Activated CD4-positive, alpha-beta T cell treated with anti-CD3 and anti-CD28 coated beads, Interleukin-2, amount 50 U/mL, for 1 hour (primary cell): ENCODE results near the gene MYOM3.
"Not testable (repeated sequence)": the region's sequence is repeated elsewhere in the genome, so short reads cannot be mapped to it uniquely, and the experiment has no call there.

Experiments used
- DNase-seq: peaks from one replicate; pipeline ENCODE4 v3.0.0-alpha.2; 2020

Gene MYOM3

DNA sequence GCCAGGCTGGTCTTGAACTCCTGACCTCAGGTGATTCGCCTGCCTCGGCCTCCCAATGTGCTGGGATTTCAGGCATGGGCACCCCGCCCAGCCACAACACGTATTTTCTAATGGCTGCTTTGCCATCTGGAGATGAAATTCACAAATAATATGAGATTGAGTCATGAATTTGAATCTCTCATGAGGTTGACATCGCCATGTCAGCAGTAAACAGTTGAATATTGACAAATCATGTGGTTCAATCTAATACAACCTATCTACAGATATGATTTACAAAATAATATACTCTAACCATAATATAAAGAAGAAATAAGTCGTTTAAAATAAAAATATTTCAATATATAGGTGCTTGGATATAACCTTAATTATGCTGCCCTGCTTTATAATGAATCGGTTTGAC lies 42.1 kb downstream of the MYOM3 start:
- DNase-seq, result no peak

- DNase-seq, result no peak
Observed at GRCh38 chr1:24067978-24068377, 44.0 kb downstream of the MYOM3 start.

GRCh38 chr1:24065304-24065703 lies 46.6 kb downstream of the MYOM3 start:
- no peak for DNase-seq

DNA sequence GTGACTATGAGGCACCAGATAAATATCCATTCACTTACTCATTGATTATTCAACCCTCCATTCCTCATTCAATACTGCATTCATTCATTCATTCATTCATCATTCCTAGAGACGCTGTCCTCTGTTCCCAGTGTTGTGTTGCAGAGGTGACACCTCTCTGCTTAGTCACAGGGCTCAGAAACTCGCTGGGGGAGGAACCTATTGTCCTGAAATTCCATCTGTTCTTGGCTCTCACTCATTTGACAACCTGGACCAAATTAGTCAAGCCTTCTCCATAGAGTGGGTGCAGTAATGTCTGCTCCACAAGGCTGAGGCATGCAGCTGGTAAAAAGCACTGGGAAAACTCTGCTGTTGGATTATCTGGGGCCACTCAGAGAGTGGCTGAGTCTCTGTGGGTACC lies 49.7 kb downstream of the MYOM3 start:
- DNase-seq, result no peak

- no peak for DNase-seq
Observed at GRCh38 chr1:24060482-24060881, 51.5 kb downstream of the MYOM3 start.

- no peak for DNase-seq
Observed at GRCh38 chr1:24058671-24059455, 53.1 kb downstream of the MYOM3 start.

- DNase-seq, result no peak
Observed at GRCh38 chr1:24057171-24057570, 54.8 kb downstream of the MYOM3 start.

- DNase-seq, result no peak
Observed at GRCh38 chr1:24055681-24056080, 56.3 kb downstream of the MYOM3 start.

DNA sequence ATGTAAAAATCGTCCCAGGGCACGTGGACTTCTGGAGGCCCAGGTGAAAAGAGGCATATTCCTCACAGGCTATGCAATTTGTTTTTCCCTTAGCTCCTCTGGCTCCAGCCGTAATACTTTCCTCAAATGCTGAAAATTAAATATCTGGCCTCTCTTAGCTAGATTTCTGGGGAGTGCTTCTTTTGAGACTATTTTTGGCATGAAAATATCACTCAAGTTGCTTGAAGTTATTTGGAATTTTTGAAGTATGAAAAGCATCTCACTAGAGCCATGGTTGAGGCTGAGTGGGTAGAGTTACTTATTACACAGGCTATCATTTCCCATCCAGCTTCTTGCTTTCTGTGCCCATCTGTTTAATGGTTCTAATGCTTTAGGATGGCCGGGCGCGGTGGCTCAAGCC lies 59.7 kb downstream of the MYOM3 start:
- no peak for DNase-seq

DNA sequence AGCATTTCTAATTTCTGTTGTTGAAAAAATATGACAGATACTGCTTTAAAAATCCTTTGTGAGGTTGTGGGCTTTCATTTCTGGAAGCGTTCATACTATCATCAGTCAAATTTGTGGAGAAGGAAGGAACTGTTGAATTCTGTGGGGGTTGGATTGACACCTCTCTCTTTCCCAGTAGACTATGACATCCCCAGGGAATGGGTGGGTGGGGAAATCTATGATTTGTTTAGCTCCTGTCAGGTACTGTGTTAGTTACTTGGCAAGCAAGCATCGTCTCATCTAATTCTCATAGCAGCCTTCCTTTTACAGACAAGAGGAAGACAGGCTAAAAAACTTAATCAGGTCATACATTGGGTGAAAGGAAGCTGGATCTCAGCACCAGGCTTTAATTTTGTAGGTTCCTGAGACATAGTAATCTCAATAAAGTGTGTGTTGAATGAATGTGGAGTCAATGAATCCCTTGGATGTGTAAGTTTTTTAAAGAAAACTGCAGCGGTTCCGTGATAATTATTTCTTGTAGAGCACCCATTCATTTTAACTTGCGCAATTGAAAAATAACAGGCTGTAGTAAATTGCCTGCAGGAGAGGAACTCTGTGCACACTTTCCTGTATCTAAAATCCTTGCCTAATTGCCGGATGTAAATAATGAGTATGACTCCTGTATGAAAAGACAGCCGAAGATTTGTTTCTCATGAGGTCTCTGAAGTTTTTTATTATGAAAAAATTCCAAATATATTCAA lies 60.6 kb downstream of the MYOM3 start:
- no peak for DNase-seq

DNA sequence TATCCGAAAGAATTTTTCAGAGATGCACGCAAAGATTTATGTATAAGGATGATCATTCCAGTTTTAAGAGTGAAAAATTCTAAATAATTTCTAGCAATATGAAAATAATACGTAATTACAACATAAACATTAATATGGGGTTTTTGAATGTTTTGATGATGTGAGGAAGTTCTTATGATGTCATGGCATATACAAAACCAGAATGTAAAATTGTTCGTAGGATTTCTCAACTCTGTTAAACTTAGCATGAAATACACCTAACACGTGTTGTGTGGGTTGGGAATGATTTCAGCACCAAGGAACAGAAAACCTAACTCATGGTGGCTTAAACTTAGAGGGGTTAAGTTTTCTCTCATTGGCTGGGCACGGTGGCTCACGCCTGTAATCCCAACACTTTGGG lies 62.2 kb downstream of the MYOM3 start:
- no peak for DNase-seq

DNA sequence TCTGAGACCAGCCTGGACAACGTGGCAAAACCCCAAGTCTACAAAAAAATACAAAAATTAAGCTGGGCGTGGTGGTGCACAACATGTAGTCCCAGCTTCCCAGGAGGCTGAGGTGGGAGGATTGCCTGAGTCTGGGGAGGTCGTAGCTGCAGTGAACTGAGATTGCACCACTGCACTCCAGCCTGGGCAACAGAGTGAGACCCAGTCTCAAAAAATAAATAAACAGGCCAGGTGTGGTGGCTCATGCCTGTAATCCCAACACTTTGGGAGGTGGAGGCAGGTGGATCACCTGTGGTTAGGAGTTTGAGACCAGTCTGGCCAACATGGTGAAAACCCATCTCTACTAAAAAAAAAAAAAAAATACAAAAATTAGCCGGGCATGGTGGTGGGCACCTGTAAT lies 63.0 kb downstream of the MYOM3 start:
- not testable (repeated sequence) for DNase-seq

GRCh38 chr1:24048205-24048869 lies 63.6 kb downstream of the MYOM3 start:
- no peak for DNase-seq

DNA sequence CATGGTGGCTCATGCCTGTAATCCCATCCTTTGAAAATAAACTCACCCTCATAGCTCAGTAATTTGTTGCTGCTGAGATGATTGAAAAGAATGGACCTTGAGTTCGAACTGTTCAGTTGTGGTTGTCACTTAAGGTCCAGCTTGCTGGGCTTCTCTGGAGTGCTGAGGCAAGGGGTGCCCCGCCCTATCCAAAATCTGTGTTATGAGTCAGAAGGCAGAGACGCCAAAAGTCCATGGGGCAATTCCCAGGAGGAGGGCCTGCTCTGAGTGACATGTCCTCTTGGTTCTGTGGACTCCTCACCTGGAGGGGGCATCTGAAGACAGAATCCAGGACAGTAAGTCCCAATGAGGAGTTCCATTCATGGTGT lies 64.8 kb downstream of the MYOM3 start:
- DNase-seq, result no peak

DNA sequence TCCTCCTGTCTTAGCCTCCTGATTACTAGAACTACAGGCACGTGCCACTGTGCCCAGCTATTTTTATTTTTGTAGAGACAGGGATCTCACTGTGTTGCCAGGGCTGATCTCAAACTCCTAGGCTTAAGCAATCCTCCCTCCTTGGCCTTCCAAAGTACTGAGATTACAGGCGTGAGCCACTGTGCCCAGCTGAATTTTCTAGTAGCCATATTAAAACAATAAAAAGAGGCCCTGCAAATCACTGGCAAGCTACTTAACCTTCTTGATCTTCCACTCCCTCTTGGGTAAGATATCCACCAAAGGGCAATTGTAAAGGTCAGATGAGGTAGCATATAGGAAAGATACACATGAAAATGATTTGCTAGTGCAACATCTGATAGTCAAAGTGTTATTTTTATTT lies 66.2 kb downstream of the MYOM3 start:
- no peak for DNase-seq

- DNase-seq, result not testable (repeated sequence)
Observed at GRCh38 chr1:24044672-24045071, 67.3 kb downstream of the MYOM3 start.

DNA sequence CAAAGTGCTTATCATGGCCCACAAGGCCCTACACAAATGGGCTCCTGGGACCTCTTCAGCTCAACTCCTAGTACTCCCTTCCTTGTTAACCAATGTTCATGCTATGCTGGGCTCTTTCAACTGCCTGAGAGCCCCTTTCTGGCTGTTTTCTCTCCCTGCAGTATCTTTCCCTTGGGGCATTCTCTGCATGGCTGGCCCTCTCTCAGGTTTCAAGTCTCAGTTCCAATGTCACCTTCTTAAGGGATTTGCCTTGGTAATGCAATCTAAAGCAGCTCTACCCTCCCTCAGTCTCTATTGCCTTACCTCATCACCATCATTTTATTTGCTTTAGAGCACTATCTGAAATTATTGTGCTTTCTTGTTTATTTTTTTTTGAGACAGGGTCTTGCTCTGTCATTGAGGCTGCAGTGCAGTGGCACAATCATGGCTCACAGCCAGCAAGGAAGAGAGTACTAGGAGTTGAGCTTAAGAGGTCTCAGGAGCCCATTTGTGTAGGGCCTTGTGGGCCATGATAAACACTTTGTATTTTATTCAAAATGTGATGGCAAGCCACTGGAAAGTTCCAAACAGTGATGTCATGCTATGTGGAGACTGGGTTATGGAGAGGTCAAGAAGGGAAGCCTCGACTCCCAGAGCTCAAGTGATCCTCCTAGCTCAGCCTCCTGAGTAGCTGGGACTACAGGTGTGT lies 68.4 kb downstream of the MYOM3 start:
- no peak for DNase-seq

DNA sequence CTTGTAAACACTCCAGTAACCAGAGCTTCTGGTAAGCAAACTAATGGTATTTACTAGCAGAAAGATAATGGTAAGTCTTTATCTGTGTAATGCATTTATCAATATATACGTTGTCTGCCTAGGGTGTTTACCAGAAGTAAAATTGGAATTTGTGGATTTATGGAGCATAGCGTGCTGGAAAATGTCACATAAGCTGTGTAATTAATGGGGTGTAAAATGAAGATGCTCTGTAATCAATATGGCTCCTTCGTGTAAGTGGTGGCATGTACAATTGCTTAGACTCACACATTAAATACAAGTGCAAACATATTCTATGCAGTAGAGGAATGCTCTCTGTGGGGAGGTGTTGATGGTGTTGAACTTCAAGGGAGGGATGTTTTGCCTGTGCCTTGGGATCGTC lies 69.6 kb downstream of the MYOM3 start:
- no peak for DNase-seq

DNA sequence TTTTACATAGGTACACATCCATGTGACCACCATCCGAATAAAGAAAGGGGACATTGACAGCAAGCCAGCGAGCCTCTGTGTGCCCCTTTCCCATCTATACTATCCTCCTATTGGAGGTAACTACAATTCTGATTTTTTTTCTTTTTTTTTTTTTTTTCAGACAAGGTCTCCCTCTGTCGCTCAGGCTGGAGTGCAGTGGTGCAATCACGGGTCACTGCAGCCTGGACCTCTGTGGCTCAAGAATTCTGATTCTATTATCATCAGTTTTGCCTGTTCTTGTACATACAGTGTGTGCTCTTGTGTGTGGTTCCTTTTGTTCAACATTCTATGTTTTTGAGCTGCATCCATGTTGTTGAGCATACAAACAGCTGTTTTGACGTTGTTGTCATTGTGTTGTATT lies 75.8 kb downstream of the MYOM3 start:
- DNase-seq, result no peak

DNA sequence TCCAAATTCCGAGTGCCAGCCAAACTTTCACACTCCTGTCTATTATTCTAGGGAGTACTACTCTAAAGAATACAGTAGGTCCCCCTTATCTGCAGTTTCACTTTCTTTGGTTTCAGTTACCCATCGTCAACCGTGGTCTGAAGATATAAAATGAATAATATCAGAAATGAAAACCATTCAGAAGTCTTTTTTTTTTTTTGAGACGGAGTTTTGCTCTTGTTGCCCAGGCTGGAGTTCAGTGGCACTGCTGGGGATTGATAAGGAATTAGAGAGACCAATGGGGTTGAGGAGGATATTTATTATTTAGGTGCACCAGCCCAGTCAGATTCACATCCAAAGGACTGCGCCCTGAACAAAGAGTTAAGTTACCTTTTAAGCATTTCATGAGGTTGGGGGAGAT lies 79.0 kb downstream of the MYOM3 start:
- DNase-seq, result no peak

GRCh38 chr1:24030976-24031516 lies 80.9 kb downstream of the MYOM3 start:
- not testable (repeated sequence) for DNase-seq

- DNase-seq, result no peak
Observed at GRCh38 chr1:24027838-24028468, 84.0 kb downstream of the MYOM3 start.
